Measurements from ENCODE around the gene TNKS1BP1.
"Not testable (repeated sequence)": the region's sequence is repeated elsewhere in the genome, so short reads cannot be mapped to it uniquely, and the experiment has no call there.

GRCh38 chr11:57361420-57361819 is 36.7 kb upstream of the TNKS1BP1 start:
- TF ChIP-seq CTCF, EZH2phosphoT487 (IDR thresholded peaks at IDR 0.05): not testable (repeated sequence)
